IMR-90 (cell line): ENCODE data around the gene ZCCHC7. TPM values are rescaled to one million over a fixed set of nuclear protein-coding genes. Genes with fewer than 3 reads are reported as not detected.

Experiments used
- ATAC-seq: fragments of 200-7000 bp; cut with Tn5 transposase; 2 replicates; pipeline ENCODE4 v1.9.1; 2020; ENCODE audit warnings: low read depth, mild to moderate bottlenecking, moderate library complexity
- BruUV-seq: library from RNA; stranded (reverse); fragments of 400-500 nt; replicated peaks from 2 replicates; lab custom pipeline; 2021; lab: Mats Ljungman, UMichigan
- CTCF ChIA-PET: fragments of 300-600 bp; formaldehyde crosslinking; extraction: SDS; loops from one replicate; lab custom pipeline; 2021; ENCODE audit warnings: antibody characterized with exemption; lab: Yijun Ruan, JAX
- POLR2A ChIA-PET: fragments of 300-600 bp; sonication (Branson Sonifier 250); formaldehyde crosslinking; loops from one replicate; lab custom pipeline; 2022; ENCODE audit warnings: antibody characterized with exemption; ENCODE audit not compliant: unreplicated experiment; lab: Charles Lee
- DNase-seq: peaks from one replicate; pipeline ENCODE4 v3.0.0; 2013
- H2AFZ ChIP-seq: replicated peaks from 2 replicates; pipeline ENCODE3; 2013; ENCODE audit warnings: low read length, mild to moderate bottlenecking; ENCODE audit not compliant: poor library complexity
- H2AK5ac ChIP-seq: 2 replicates; pipeline ENCODE4 v1.6.1; 2013; ENCODE audit warnings: low read depth, low read length, inconsistent platforms
- H2AK9ac ChIP-seq: replicated peaks from 2 replicates; pipeline ENCODE3; 2013; ENCODE audit warnings: mild to moderate bottlenecking, low read depth, low read length, moderate library complexity; ENCODE audit not compliant: poor library complexity
- H2BK120ac ChIP-seq: 2 replicates; pipeline ENCODE4 v1.6.1; 2013; ENCODE audit warnings: low read depth, low read length, inconsistent platforms
- H2BK15ac ChIP-seq: 3 replicates; pipeline ENCODE4 v1.6.1; 2013; ENCODE audit warnings: low read depth, low read length, inconsistent platforms
- H2BK20ac ChIP-seq: 2 replicates; pipeline ENCODE4 v1.6.1; 2013; ENCODE audit warnings: low read depth, mild to moderate bottlenecking, inconsistent platforms, low read length, moderate library complexity
- H2BK5ac ChIP-seq: 2 replicates; pipeline ENCODE4 v1.6.1; 2013; ENCODE audit warnings: mild to moderate bottlenecking, low read depth, low read length, inconsistent platforms; ENCODE audit not compliant: poor library complexity, severe bottlenecking
- H3K14ac ChIP-seq: replicated peaks from 2 replicates; pipeline ENCODE4 v1.6.1; 2013; ENCODE audit warnings: low read depth, low read length, inconsistent platforms
- H3K18ac ChIP-seq: 2 replicates; pipeline ENCODE4 v1.6.1; 2013; ENCODE audit warnings: low read depth, low read length, control low read depth
- H3K23ac ChIP-seq: 2 replicates; pipeline ENCODE4 v1.6.1; 2013; ENCODE audit warnings: low read depth, low read length, inconsistent platforms
- H3K27ac ChIP-seq: 2 replicates; pipeline ENCODE4 v1.5.1; 2013; ENCODE audit warnings: mild to moderate bottlenecking, control low read depth, low read length; ENCODE audit not compliant: insufficient read depth
- H3K27me3 ChIP-seq: 2 replicates; pipeline ENCODE4 v1.6.1; 2013; ENCODE audit warnings: low read length; ENCODE audit not compliant: control insufficient read depth, insufficient read depth
- H3K36me3 ChIP-seq: 2 replicates; pipeline ENCODE4 v1.6.1; 2013; ENCODE audit warnings: low read length, mixed read lengths; ENCODE audit not compliant: control insufficient read depth, insufficient read depth
- H3K4ac ChIP-seq: 2 replicates; pipeline ENCODE4 v1.6.1; 2013; ENCODE audit warnings: low read depth, low read length, inconsistent platforms
- H3K4me1 ChIP-seq: 2 replicates; pipeline ENCODE4 v1.6.1; 2013; ENCODE audit warnings: low read length, mixed read lengths; ENCODE audit not compliant: control insufficient read depth, insufficient read depth
- H3K4me2 ChIP-seq: 2 replicates; pipeline ENCODE4 v1.6.1; 2013; ENCODE audit warnings: low read depth, mild to moderate bottlenecking, control low read depth, low read length, moderate library complexity
- H3K4me3 ChIP-seq: 2 replicates; pipeline ENCODE4 v1.5.1; 2013; ENCODE audit warnings: low read depth, mild to moderate bottlenecking, control low read depth, low read length, moderate library complexity; ENCODE audit not compliant: insufficient read depth
- H3K56ac ChIP-seq: 2 replicates; pipeline ENCODE4 v1.6.1; 2013; ENCODE audit warnings: low read length, inconsistent platforms; ENCODE audit not compliant: insufficient read depth; ENCODE audit errors: extremely low read depth
- H3K79me1 ChIP-seq, 2 experiments: 2 replicates each; pipeline ENCODE4 v1.6.1; 2013; ENCODE audit warnings: low read length in 2 of 2, inconsistent platforms in 1 of 2, low read depth in 1 of 2
- H3K9ac ChIP-seq: 2 replicates; pipeline ENCODE4 v1.6.1; 2013; ENCODE audit warnings: low read depth, low read length, control low read depth
- H3K9me1 ChIP-seq: 2 replicates; pipeline ENCODE4 v1.6.1; 2013; ENCODE audit warnings: low read length, inconsistent platforms; ENCODE audit not compliant: insufficient read depth
- H3K9me3 ChIP-seq: 2 replicates; pipeline ENCODE4 v1.6.1; 2013; ENCODE audit warnings: low read length; ENCODE audit not compliant: control insufficient read depth, insufficient read depth
- H4K20me1 ChIP-seq: 2 replicates; pipeline ENCODE4 v1.6.1; 2013; ENCODE audit warnings: low read length, inconsistent platforms; ENCODE audit not compliant: insufficient read depth
- H4K5ac ChIP-seq: 2 replicates; pipeline ENCODE4 v1.6.1; 2013; ENCODE audit warnings: mild to moderate bottlenecking, low read depth, low read length, control low read depth
- H4K8ac ChIP-seq, 2 experiments: 2 replicates each; pipeline ENCODE4 v1.6.1; 2013; ENCODE audit warnings: low read depth in 2 of 2, low read length in 2 of 2, control low read depth in 1 of 2, inconsistent platforms in 1 of 2
- H4K91ac ChIP-seq: 2 replicates; pipeline ENCODE4 v1.6.1; 2013; ENCODE audit warnings: low read depth, low read length, inconsistent platforms; ENCODE audit not compliant: insufficient read depth
- CEBPB ChIP-seq: IDR thresholded peaks from 2 replicates; pipeline ENCODE4 v1.6.1; 2012; ENCODE audit warnings: low read depth, low read length, improper control_type of control experiment
- FOS ChIP-seq: fragments of 150-350 bp; IDR thresholded peaks from 2 replicates; pipeline ENCODE4 v1.6.1; 2016; ENCODE audit warnings: low read depth, low read length
- MAZ ChIP-seq: IDR thresholded peaks from 2 replicates; pipeline ENCODE4 v1.6.1; 2012; ENCODE audit warnings: low read depth, mild to moderate bottlenecking, low read length, improper control_type of control experiment, moderate library complexity, borderline replicate concordance
- MXI1 ChIP-seq: IDR thresholded peaks from 2 replicates; pipeline ENCODE4 v1.6.1; 2012; ENCODE audit warnings: low read depth, mild to moderate bottlenecking, low read length, moderate library complexity, borderline replicate concordance
- RAD21 ChIP-seq: IDR thresholded peaks from 2 replicates; pipeline ENCODE4 v1.6.1; 2012; ENCODE audit warnings: low read length, improper control_type of control experiment
- RFX5 ChIP-seq: IDR thresholded peaks from 2 replicates; pipeline ENCODE4 v1.8.0; 2012; ENCODE audit warnings: low read depth, mild to moderate bottlenecking, low read length, moderate library complexity
- WGBS, 2 experiments: methylation state at CpG; one replicate each; pipeline versions ENCODE4 v1.1.5 to v1.1.7; 2013; ENCODE audit warnings: missing lambda C conversion rate in 2 of 2; ENCODE audit not compliant: insufficient read length in 1 of 2; ENCODE audit errors: extremely low coverage in 2 of 2; 5-methylcytosine and 5-hydroxymethylcytosine counted together
- dilution Hi-C: fragments of 300-500 bp; cut with HindIII; formaldehyde crosslinking; loops from one replicate; pipeline ENCODE4 v1.14.3; 2018; ENCODE audit warnings: low sequenced_read_pairs; ENCODE audit not compliant: unreplicated experiment
- in situ Hi-C: fragments of 300-500 bp; cut with MboI; formaldehyde crosslinking; loops from 3 replicates; pipeline ENCODE4 v1.14.3; 2019; ENCODE audit warnings: low sequenced_read_pairs, inconsistent platforms, mixed read lengths
- intact Hi-C: fragments of 100-400 bp; cut with micrococcal nuclease; formaldehyde crosslinking; loops from 2 replicates; pipeline ENCODE4 v1.10.0; 2022
- polyA plus RNA-seq, 3 experiments: library from polyadenylated mRNA; depleted of rRNA; stranded (reverse); fragments of >200 nt; gene quantifications; 2 replicates each; pipeline ENCODE4 v1.2.3, GENCODE V29; 2012; ENCODE audit warnings: low replicate concordance in 1 of 3
- total RNA-seq: library from RNA; depleted of rRNA; stranded (reverse); fragments of >200 nt; gene quantifications from 2 replicates; pipeline ENCODE4 v1.2.3, GENCODE V29; 2012

Gene ZCCHC7
- total and polyA plus RNA-seq, 2 of the 4 experiments (the other 2 are of a cell fraction) = 13.6 to 28.7 TPM

GRCh38 chr9:37255187-37255586 is 134.8 kb downstream of the ZCCHC7 start:
- Histone ChIP-seq H2BK5ac (no peak overlapping the region), H2BK120ac (no peak overlapping the region), H4K8ac (no peak overlapping the region), H3K4me3 (no peak overlapping the region), H3K23ac (no peak overlapping the region), H3K36me3 (no peaks in the 10 kb centered on the region), H4K91ac (no peak overlapping the region), H3K27ac (no peak overlapping the region), H3K9me1 (no peaks in the 10 kb centered on the region), H4K5ac (no peak overlapping the region), H2BK20ac (no peak overlapping the region), H3K9me3 (no peaks in the 10 kb centered on the region), H3K4ac (no peak overlapping the region), H3K14ac (no peak overlapping the region), H3K9ac (no peak overlapping the region), H3K56ac (no peak overlapping the region), H3K27me3 (no peaks in the 10 kb centered on the region), H3K18ac (no peak overlapping the region), H3K79me1 (peaks cover 5 to 11% of the 10 kb centered on the region in 2 experiments; a peak in 2 of 4 replicates), H4K20me1 (no peaks in the 10 kb centered on the region; the same call in 1 of the 2 replicates), H3K4me2 (no peak overlapping the region), H2BK15ac (no peak overlapping the region), H2AFZ (no peak overlapping the region), H2AK5ac (no peak overlapping the region), H2AK9ac (no peak overlapping the region), H3K4me1 (no peaks in the 10 kb centered on the region)
- POLR2A ChIA-PET = no interaction called here
- intact Hi-C loops = loop anchor here (5.0 to 10.0 kb wide), 3 partner anchors 50 to 108 kb away; no protein-coding TSS in a partner anchor
- ATAC-seq (no peak), DNase-seq (no peak)
- CTCF ChIA-PET = no interaction called here
- in situ Hi-C loops = loop anchor here (25.0 kb wide), 1 partner anchor 393 kb away; no protein-coding TSS in a partner anchor
- BruUV-seq = no TSS peak
- dilution Hi-C loops = no loop called here
- WGBS, 2 experiments = no CpG with 5 or more reads among the region's 2 CpGs
- TF ChIP-seq MXI1 = no peak
- TF ChIP-seq FOS = no peak
- no peak for TF ChIP-seq CEBPB
- no peak for TF ChIP-seq RAD21
- TF ChIP-seq MAZ = no peak
- no peak for TF ChIP-seq RFX5
